ENCODE results near the gene SELENON.

The SELENON gene

DNA sequence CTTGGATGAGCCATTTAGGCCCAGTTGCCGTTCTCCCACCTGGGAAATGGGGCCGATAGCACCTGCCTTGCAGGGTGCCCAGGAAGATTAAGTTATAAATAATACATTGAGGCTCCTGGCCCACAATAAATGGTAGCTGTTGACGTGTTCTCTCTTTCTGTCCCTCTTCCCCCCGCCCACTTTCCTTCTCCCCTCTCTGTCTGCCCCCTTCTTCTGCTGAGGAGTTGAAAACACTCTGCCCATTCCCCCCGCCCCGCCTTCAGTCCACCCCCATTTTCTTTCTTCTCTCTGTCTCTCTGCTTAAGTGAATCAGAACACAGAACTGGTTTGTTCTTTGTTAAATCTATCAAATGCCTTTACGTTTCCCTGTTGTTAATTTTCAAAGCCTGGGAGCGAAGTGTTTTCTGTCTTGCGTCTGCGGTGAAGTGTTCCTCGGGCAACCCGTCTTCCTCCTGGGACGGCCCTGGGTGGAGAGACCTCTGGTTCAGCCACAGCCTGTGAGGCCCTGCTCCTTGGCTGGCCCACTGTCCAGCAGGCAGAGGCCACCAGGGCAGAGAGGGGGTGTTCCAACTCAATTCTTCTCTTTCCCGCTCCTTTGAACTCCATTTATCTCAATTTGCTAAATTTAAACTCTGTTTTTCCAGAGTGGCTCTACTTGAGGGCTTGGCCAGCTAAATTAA lies 29.3 kb upstream of the SELENON start:
- no peak for DNase-seq

- no peak for DNase-seq
Measured at GRCh38 chr1:25771221-25772114, 28.5 kb upstream of the SELENON start.

- DNase-seq, result no peak
Measured at GRCh38 chr1:25772164-25772563, 27.8 kb upstream of the SELENON start.

DNA sequence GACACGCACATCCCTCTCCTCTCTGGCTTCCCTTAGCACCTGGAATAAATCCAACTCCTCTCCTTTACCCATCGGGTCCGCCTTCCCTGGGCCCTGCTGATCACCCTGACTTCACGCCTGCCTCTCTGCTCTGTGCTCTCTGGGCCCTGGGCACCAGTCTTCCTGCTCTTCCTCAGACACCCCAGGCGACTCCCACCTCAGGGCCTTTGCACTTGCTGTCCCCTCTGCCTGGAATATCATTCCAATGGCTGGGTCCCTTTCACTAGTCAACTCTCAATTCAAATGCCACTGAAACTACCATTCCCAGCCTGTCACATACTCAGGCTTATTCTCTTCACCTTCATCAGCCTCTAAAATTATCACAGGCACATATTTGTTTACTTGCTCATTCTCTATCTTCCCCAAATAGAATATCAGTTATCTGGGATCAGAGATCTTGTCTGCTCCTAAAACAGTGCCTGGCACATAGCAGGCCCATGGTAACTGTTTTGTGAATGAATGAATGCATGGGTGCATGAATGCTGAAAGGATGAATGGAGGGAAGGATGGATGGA lies 27.2 kb upstream of the SELENON start:
- DNase-seq, result no peak

DNA sequence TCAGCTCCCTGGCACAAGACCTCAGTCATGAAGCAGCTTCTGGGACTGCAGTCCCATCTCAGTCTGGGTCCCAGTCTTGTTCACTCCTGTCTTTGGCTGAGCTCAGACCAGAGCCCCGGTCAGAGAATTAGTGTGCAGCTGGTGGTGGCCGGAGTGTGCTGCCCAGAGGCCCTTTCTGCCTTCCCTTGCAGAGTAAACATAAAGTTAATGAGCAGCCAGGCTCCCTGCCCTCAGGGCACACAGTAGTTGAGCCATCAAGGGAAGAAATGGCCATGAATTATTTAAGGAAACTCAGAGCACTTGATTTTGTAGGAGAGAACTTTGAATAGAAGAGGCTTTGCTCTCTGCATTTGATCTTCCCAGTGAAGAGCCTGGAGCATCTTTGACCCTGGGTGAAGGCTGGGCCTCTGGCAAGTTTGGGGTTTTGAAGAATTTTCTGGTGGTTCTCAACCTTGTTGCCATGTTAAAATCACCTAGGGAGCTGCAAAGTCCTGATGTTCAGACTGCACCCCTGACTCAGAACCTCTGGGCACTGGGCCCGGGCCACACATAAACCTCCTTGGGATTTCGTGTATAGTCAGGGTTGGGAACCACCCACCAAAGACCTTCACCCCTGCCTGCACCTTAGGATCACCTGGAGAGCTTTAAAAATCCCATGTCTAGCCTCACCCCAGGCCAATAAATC lies 26.4 kb upstream of the SELENON start:
- no peak for DNase-seq

GRCh38 chr1:25774206-25774803 lies 25.7 kb upstream of the SELENON start:
- no peak for DNase-seq

DNA sequence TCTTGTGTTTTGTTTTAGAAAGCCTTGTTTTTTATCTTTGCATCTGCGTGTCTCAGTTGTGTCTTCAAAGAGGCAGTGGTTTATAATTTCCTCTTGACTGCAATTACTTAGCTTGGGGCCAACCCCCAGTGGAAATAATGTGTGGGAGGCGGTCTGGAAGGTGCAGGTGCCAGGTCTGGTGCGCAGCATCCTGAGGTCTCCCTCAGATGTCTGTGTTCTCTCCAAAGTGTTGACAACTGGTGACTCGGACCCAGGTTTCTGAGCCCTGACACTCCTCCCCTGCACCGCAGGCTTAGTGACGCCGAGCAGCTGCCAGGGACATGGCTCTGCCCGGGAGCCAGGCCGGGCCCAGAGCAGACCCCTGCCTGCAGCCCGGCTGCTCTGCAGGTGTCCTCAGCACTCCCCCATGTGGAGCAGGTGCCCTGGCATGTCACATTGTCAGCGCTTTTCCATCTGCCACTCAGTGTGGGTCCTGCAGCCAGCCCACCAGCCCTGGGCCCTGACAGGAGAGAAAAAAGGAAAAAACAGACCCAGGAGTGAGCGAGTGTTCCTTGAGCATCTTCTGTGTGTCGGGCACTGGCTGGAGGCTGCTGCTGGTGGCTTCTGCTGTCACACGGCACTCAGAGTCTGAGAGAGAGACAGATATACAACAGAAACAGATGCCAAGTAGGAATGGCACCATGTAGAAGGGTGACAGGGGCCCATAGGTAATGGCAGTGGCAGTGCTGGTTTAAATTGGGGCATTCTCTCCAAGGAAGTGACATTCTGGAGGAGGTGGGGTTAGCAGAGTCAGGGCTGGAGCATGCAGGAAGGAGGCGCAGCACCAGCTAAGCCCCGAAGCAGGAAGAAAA lies 24.8 kb upstream of the SELENON start:
- DNase-seq, result peak; percentile 28

DNA sequence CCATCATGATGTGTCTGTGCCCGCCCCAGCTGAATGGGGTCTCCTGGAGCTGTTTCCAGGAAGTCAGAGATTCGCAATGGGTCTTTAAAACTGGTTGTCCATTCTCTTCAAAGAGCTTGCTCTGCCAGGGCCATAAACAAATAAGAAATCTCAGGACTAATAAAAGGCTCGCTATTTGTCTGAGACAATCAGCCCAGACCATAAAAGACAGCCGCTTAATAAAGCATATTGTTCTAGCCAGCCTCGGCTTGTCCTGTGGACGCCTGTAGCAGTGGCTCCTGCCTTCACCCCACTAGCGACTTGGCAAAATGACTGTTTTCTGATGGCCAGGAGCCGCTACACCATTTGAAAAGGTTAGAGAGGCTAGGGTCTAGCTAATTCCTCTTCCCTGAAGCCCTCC lies 20.6 kb upstream of the SELENON start:
- DNase-seq, result no peak

DNA sequence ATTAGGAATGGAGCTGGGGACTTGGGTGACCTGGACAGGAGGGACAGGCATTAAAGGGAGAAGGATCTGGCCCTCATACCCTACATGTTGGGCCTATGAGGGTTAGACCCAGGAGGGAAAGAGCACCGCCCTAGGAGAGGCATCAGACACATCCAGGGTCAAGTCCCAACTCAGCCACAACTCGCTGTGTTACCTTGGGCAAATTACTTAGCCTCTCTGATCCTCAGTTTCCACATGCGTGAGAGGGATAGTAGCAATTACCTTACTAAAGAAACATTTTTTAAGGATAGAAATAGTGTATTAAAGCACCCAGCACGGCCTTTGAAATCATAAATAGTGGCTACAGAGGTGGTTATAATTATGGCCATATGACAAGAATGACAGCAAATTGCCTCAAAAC lies 20.1 kb upstream of the SELENON start:
- DNase-seq, result no peak

DNA sequence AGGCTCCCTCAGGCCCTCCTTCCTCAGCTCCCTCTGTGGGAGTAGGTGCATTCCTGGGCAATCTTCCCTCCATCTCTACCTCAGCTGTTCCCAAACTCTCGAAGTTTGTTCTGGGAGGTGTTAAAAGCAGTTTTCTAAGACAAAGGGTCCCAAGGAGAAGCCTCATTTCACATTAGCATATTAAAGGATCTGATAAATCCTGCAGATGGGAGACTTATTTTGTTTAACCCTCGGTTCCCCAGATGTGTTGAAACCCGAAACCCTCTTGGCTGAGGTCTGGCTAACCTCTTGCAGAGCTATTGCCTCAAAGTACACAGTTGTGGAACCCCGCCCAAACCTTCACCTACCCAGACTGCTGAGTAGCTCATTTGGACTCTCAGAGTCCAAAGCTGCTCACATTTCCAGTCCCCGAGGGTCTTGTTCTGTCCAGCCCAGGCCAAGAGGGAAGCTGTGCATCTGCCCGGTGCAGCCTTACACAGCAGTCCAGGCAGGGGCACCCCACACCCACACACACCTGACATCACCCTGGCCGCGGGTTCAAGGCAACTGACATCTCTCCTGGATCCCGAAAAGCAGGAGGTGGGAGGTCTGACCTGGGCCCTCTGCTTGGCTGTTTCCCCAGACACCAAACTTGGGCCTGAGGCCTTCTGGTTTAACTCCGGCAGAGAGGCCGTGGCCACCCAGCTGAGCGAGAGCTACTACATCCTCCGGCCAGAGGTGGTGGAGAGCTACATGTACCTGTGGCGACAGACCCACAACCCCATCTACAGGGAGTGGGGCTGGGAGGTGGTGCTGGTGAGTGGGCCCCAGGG lies 19.5 kb upstream of the SELENON start:
- no peak for DNase-seq

DNA sequence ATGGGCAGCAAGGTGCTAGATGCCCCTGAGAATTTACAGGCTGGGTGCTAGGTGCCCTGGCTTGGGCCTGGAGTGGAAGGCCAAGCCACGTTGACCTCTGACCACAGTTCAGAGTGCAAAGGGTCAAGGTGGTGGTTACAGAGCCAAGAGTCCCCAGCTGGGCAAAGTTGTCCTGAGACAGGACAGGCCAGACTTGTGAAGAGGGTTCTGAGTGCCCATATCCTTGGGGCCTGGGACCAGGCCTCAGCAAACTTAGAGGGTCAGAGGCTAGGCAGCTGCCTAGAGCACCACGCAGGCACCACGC lies 18.9 kb upstream of the SELENON start:
- no peak for DNase-seq

GRCh38 chr1:25782608-25783201 lies 17.3 kb upstream of the SELENON start:
- DNase-seq, result no peak

DNA sequence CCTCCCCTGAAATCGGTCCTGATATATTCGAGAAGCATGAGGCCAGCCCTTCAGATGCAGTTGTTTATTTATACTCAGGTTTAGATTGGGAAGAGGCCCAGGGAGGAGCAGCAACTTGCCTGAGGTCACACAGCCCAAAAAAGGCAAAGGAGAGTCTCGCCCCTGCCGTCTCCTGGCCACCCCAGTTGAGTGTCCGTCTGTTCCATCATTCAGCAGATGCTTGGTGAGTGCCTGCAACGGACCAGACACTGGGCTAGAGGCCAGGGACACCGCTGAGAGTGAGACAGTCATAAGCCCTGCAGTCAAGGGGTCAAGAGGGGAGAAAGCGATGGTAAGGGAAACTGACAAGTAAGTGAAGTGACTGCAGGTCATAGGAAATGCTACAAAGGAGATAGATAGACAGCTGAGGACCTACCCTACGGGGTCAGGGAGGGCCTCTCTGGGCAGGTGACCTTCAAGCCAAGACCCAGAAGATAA lies 15.4 kb upstream of the SELENON start:
- DNase-seq, result no peak

- DNase-seq, result no peak
Measured at GRCh38 chr1:25785333-25786067, 14.5 kb upstream of the SELENON start.

DNA sequence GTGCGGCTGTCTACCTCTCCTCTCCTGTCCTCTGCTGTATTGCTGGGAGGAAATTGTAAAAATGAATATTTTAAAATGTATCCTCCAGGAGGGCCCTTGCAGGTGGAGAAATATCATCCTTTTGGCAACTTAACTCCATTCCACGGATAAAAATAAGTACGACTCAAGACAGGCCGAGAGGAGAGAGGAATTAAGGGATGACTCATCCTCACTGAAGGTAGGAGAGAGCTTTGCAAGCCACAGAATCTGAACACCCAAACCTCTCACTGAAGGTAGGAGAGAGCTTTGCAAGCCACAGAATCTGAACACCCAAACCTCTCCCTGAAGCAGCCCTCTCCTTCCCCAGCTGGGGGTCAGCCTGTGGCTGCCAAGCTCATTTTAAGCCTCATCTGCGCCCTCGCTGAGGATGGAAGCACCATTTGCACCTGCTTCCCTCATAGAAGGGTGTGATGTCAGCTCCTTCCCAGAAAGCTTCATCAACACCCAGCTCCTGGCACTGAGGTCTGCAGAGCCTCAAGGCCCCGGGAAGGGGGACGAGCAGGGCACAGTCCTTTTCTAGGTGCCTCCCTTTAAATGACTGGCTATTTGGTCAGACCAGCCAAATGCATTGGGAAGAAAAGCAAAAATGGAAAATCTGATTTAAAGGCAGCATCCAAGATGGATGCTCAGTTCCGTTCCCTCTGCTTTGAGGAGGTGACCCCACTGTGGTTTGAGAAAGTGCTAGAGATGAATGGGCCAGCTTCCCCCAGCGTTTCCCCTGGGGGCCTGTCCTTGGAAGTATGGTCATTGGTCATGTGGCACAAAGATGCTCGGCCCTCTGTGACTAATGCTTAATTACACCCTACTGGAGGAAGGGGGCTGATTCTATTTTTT lies 12.9 kb upstream of the SELENON start:
- no peak for DNase-seq

GRCh38 chr1:25787760-25788166 lies 12.2 kb upstream of the SELENON start:
- no peak for DNase-seq

- no peak for DNase-seq
Measured at GRCh38 chr1:25790472-25790871, 9.5 kb upstream of the SELENON start.

DNA sequence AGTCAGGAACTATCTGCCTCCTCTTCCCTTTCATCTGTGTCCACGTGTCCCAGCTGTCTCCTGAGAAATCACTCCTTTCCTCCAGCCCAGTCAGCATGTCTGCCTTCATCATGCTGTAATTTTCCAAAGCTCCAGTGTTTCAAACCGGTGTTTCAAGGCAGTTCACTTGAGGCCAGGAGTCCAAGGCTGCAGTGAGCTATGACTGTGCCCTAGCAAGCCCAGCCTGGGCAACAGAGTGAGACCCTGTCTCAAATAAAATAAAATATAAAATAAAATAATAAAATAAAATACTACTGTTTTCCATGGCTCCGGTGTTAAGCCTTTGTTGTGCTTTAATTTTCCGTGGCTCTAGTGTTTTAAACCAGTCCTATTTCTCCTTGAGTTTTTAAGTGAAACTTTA lies 7.9 kb upstream of the SELENON start:
- no peak for DNase-seq

- no peak for DNase-seq
Measured at GRCh38 chr1:25793585-25794170, 6.3 kb upstream of the SELENON start.

All from activated gamma-delta T cell (primary cell).